HG03139 (cell line): Measurements from ENCODE around the gene IRX2.

Experiments
- ATAC-seq: cut with Tn5 transposase; IDR thresholded peaks from one replicate; pipeline ENCODE4 v1.9.1; 2021; ENCODE audit not compliant: unreplicated experiment

Gene IRX2

DNA sequence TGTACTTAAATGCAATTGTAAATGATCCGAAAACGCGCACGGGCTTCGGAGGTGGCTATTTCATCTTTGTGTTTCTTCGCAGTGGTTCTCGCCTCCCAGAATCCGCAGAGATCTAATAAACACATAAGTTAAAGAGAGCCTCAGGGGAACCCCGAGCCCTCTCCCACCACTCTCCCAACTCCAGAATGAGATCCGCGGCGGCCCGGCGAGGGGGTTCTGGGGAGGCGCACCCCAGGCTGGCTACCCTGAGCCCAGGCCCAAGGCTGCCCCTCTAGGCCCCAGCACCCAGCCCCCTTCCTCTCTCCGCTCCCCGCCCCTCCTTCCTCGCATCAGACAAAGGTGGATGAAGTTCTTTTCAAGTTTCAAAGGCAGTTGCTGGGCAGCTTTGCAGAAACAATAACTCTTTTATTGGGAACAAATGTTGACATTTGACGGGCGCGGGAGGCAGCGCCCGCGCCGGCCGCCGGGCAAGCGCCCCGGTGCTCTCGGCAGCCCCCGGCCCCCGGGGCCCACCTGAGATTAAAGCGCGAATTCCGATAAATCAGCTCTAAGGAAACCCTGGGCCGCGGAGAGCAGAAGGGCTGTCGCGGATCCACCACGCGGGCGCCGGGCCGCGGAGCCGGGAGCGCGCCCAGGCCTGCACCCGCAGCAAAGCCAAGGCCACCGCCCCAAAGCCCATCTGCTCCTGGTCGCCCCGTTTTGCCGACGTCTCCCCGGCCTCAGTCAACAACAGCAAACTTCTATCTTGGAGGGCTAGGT lies 8.4 kb downstream of the IRX2 start:
- ATAC-seq, result no peak

- no peak for ATAC-seq
These were observed 9.5 kb downstream of the IRX2 start for GRCh38 chr5:2741956-2742355.

GRCh38 chr5:2740876-2741555 lies 10.5 kb downstream of the IRX2 start:
- ATAC-seq, result no peak

DNA sequence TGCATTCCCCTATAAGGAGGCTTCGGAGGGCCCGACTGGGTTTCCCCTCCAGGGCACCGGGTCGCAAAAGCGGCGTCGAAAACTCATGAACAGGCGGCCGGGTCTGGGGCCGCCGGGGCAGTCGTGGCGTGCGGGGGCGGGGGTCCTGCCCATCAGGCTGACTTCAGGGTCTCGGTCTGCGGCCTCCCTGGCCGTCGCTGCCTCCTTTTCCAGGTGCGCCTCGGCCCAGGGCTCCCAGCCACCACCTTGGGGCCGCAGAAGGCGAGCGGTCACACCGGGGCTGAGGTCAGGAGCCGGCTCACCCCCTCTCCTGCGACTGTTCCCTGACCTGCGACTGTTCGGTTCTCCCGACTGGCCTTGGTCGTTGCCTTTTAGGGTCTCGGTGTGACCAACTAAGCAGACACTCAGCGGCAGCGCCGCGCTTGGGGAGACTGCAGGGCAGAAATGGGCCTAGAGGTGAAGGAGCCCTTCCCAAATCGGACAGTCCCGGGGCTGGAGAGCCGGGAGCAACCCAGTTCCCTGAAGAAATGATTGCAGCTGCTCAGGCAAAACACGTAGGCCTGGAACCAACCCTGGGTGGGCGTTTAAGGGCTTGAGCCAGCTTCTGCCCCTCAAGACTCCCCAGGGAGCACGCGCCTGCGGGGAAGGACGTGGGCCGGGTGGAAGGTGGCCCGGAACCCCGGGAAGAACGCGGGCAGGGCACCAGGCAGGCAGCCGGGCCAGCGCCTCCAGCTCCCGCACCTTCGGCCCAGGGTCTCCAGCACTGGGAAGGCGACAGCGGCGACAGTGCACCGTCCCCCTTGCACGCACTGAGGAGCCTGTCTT lies 11.2 kb downstream of the IRX2 start:
- no peak for ATAC-seq

DNA sequence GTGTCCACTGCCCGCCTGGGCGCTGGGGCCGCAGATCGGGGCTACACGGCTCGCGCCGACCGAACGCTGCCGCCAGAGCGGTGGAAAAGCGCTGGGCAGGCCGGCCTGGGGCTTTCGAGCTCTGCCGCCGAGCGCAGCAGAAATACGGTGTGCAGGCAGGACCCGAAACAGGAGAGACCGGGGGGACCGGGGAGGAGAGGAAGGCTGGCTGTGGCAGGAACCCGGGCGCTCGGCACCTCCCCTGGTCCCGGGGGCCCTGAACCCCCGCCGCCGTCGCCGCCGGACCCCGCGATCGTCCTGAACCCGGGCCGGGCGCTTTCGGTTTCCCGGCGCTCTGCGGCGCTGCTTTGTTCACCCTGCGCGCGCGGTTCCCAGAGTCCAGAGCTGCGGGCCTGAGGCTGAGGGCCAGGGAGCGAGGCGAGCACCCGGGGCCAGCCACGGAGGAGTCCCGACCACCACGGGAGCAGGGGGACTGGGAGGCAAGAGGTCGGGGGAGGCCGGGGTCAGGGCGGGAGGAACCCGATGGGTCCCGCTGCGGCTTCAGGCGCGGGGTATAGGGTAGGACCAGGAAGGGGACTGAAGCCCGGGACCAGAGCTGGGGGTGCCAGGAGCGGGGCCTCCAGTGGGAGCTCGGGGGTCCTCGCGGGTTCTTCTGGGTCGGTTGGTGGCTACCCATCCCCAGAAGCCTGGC lies 12.0 kb downstream of the IRX2 start:
- ATAC-seq, result no peak

GRCh38 chr5:2738700-2739359 lies 12.6 kb downstream of the IRX2 start:
- no peak for ATAC-seq

DNA sequence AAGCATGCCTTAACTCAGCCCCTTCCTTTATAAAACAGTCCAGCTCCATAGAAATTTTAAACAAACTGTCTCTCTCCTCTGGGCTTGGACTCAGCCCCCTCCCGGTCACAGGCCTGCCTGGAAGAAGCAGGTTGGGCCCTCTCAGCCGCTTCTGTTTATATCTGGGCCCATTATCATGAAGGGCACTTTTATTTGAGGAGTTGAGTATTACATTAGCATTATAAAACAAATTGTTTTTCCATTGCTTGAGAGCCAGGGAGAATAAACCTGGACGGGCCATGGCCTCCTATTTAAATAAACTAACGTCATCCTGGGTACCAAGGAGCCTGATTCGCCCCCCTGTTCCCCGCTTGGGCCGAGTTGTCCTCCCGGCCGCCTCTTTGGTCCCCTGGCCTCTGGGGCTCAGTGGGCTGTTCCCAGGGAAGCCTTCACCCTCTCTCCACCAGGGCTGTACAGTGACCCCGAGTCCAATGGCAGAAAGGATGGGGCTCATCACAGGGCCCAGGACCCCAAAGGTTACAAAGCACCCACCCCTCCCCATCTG lies 13.2 kb downstream of the IRX2 start:
- no peak for ATAC-seq

DNA sequence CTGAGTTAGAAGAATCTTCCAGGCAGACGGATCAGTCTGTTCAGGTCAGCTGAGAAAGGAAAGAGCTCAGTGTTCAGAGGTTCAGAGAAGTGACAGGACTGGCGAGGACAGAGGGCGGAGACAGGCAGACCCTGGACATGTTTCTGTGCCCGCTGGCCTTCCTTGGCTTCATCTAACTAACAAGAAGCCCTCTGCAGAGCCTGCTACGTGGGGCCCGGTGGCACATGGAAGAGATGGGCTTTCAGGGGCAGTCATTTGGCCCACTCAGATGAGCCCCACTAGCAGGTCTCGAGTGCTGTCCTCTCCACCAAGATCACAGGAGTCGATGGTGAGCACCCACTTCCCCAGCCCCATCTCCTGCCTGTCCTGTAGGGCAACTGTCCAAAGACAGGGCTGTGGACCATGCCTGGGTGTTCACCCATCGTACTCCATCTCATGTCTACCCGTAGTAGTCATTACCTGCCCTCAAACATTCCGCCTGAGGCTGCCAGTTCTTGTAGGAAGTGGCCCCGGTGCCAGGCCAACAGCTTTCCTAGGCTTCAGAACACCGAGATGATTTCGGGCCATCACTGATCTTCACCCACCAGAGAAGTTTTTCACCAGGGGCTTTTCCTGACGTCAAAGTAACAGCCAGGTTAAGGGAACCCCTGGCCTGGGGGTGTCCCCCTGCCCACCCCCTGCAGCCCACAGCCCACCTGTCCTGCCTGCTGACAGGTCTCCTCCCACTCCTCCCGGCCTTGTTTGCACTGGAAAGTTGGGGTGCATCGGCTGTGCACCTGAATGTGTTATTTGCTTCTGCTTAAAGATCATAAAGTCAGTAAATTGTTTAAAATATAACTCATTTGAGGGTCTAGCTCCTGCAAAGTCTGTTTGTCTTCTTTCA lies 14.0 kb downstream of the IRX2 start:
- ATAC-seq, result no peak

DNA sequence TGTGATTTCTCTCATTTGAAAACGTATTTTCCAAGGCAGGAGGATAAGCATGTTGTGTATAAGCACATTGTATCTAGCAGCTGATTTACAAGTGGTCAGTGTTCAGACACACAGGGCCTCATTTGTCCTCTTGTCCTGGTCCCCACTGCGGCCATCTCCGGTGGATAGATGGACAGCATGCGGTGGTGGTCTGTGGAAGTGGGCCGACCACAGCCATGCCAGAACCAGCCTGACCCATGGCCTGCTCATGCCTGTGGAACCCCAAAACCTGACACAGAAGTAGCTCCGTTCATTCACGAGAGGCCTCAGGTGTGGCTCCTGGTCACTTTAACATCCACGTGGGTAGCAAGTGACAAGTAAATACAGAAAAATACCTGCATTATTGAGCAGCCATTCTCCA lies 14.6 kb downstream of the IRX2 start:
- no peak for ATAC-seq

- ATAC-seq, result no peak
These were observed 15.5 kb downstream of the IRX2 start for GRCh38 chr5:2735996-2736395.

- no peak for ATAC-seq
These were observed 18.6 kb downstream of the IRX2 start for GRCh38 chr5:2732850-2733249.

DNA sequence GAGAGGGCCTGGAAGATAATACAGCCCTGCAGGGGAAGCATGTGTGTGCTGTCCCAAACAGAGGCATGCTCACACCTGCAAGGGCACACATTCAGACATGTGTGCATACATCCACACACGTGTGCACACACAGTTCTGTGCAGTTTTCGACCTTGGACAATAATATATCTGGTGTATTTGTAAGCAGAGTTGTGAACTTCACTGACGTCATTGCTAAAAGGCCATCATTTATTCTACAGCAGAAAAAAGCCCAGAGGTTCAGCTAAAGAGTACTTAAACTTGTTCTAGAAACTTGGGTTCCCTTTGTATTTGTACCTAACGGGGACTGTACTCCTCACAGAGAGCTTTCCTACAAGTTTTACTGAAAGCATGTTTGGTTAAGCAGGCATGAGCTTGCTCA lies 19.5 kb downstream of the IRX2 start:
- no peak for ATAC-seq

- no peak for ATAC-seq
These were observed 22.3 kb downstream of the IRX2 start for GRCh38 chr5:2729189-2729588.

DNA sequence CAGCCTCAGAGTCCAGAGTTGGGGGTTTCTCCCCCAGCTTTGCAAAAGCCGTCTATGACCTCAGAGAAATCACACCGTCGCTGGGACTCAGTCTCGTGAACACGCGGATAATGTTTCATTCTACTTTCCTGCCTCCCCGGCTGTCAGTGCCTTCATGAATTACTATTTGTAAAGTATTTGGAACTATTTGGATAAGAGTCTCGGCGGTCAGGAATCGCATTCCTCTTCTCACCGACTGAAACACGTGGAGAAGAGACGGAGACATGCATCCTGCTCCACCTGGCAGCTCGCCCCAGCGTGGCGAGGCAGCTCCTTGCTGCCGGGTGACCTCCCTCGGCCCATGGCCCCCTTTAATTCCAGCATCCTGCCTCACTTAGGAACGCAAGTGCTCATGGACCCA lies 23.9 kb downstream of the IRX2 start:
- no peak for ATAC-seq

- ATAC-seq, result no peak
These were observed 25.3 kb downstream of the IRX2 start for GRCh38 chr5:2725980-2726765.

DNA sequence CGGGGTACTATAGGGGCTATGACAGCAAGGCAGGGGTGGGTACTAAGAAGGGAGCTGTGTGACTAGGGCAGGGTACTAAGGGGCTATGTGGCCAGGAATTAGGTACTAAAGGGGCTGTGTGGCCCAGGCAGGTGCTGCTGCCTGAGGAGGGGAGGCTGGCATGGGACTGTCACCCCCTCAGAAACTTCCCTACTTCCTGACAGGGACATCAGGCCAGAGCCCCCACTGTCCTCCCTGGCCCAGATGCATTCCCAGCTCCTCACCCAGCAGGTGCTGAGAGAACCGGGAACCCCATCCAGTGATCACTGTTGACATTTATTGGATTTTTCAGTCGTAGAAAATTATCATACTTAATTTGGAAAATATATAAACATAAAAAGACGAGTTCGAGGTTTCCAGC lies 26.6 kb downstream of the IRX2 start:
- ATAC-seq, result no peak

- no peak for ATAC-seq
These were observed 27.4 kb downstream of the IRX2 start for GRCh38 chr5:2724031-2724581.

DNA sequence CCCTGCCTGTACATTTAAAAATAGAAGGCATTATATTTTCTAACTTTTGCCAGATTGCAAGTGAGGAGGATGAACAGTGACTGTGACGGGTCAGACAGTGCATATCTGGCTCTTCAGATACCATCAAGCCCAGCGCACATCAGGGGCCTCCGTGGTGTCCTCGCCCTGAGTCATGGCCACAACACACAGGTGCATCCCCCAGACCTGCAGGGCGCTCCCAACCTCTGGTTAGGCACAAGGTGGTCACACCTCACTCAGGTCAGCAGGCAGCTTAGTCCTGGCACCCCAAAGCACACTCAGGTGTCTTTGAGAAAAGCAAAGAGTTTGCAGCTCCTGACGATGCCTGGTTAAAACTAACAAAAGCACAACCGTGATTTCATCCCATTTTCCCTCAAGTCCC lies 28.6 kb downstream of the IRX2 start:
- no peak for ATAC-seq
